Measurements from ENCODE around the gene EXOG.

- TF ChIP-seq CEBPZ (IDR thresholded peaks at IDR 0.05; ENCODE audit: low read depth, low read length) (no peak), BHLHE40 (IDR thresholded peaks at IDR 0.05; ENCODE audit: borderline replicate concordance in 1 of 2, low read depth in 2 of 2, low read length in 1 of 2) (no peak), TCF3 (IDR thresholded peaks at IDR 0.05; ENCODE audit: borderline replicate concordance, insufficient read depth, low read depth, low read length) (no peak), ATF3 (IDR thresholded peaks at IDR 0.05; ENCODE audit: borderline replicate concordance, extremely low read depth, low read depth, low read length) (no peak), POLR2A (IDR thresholded peaks at IDR 0.05; ENCODE audit: low read depth, low read length) (no peak), PKNOX1 (IDR thresholded peaks at IDR 0.05) (no peak), JUND (IDR thresholded peaks at IDR 0.05; ENCODE audit: low read depth, low read length) (no peak)
Observed at GRCh38 chr3:38552364-38552763, 56.2 kb downstream of the EXOG start.
